PFSK-1 (cell line): ENCODE data around the gene APCDD1.

Experiments
- FOXP2 ChIP-seq: optimal IDR thresholded peaks from 2 replicates; pipeline ENCODE3; 2011; ENCODE audit warnings: borderline replicate concordance, control low read depth, inconsistent platforms; ENCODE audit not compliant: insufficient read depth; ENCODE audit errors: extremely low read length, extremely low read depth
- POLR2AphosphoS5 ChIP-seq: IDR thresholded peaks from 2 replicates; pipeline ENCODE4 v1.6.1; 2012; ENCODE audit warnings: low read depth, mild to moderate bottlenecking, control low read depth, low read length, moderate library complexity
- SIN3A ChIP-seq: IDR thresholded peaks from 2 replicates; pipeline ENCODE4 v1.6.1; 2012; ENCODE audit warnings: mild to moderate bottlenecking, low read length, moderate library complexity, borderline replicate concordance; ENCODE audit not compliant: insufficient read depth
- TAF1 ChIP-seq: IDR thresholded peaks from 2 replicates; pipeline ENCODE4 v1.6.1; 2012; ENCODE audit warnings: low read length, control low read depth, borderline replicate concordance; ENCODE audit not compliant: insufficient read depth
- TF ChIP-seq, protein P1 (sequence below), 2 experiments: IDR thresholded peaks; 2 replicates each; pipeline versions ENCODE4 v1.6.1 to v1.8.0; 2011 to 2012; ENCODE audit warnings: low read depth in 2 of 2, low read length in 2 of 2, control low read depth in 1 of 2, inconsistent platforms in 1 of 2, mild to moderate bottlenecking in 1 of 2, moderate library complexity in 1 of 2; ENCODE audit not compliant: insufficient read depth in 1 of 2

Gene APCDD1

GRCh38 chr18:10476338-10476791, 21.9 kb downstream of the APCDD1 start:
- TF ChIP-seq, protein P1, sequence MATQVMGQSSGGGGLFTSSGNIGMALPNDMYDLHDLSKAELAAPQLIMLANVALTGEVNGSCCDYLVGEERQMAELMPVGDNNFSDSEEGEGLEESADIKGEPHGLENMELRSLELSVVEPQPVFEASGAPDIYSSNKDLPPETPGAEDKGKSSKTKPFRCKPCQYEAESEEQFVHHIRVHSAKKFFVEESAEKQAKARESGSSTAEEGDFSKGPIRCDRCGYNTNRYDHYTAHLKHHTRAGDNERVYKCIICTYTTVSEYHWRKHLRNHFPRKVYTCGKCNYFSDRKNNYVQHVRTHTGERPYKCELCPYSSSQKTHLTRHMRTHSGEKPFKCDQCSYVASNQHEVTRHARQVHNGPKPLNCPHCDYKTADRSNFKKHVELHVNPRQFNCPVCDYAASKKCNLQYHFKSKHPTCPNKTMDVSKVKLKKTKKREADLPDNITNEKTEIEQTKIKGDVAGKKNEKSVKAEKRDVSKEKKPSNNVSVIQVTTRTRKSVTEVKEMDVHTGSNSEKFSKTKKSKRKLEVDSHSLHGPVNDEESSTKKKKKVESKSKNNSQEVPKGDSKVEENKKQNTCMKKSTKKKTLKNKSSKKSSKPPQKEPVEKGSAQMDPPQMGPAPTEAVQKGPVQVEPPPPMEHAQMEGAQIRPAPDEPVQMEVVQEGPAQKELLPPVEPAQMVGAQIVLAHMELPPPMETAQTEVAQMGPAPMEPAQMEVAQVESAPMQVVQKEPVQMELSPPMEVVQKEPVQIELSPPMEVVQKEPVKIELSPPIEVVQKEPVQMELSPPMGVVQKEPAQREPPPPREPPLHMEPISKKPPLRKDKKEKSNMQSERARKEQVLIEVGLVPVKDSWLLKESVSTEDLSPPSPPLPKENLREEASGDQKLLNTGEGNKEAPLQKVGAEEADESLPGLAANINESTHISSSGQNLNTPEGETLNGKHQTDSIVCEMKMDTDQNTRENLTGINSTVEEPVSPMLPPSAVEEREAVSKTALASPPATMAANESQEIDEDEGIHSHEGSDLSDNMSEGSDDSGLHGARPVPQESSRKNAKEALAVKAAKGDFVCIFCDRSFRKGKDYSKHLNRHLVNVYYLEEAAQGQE (IDR thresholded peaks at IDR 0.05; ENCODE audit: insufficient read depth in 1 of 2, low read depth in 2 of 2, low read length in 2 of 2), result no peak
- TF ChIP-seq FOXP2, result no peak
- no peak for TF ChIP-seq SIN3A
- no peak for TF ChIP-seq POLR2AphosphoS5
- no peak for TF ChIP-seq TAF1

- TF ChIP-seq SIN3A (no peak), FOXP2 (no peak), TAF1 (no peak), POLR2AphosphoS5 (no peak)
- TF ChIP-seq, protein P1 (IDR thresholded peaks at IDR 0.05; ENCODE audit: insufficient read depth in 1 of 2, low read depth in 2 of 2, low read length in 2 of 2), result no peak
These were observed 22.9 kb downstream of the APCDD1 start for GRCh38 chr18:10477121-10477862.

DNA sequence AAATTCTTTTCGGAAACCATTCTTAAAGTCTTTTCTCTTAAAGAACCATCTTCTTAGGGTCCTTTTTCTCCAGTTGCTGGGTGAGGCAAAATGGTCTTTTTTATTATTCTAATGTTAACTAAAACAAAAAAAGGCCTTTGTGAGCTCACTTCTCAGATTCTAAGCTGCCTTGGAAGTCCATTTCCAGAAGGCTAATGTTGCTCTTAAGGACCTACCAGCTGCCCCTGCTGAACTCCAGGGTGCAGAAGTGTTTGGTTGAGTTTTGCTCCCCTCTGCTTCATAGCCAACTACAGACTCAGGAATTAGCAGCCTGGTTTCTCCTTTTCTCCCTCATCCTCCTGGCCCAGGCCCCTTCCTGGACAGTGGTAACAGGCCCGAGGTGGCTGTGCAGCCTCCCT, 23.4 kb downstream of the APCDD1 start:
- no peak for TF ChIP-seq SIN3A
- no peak for TF ChIP-seq POLR2AphosphoS5

GRCh38 chr18:10481831-10482230, 27.4 kb downstream of the APCDD1 start:
- TF ChIP-seq POLR2AphosphoS5, result no peak
- no peak for TF ChIP-seq FOXP2
- TF ChIP-seq SIN3A, result no peak
- TF ChIP-seq, protein P1 (IDR thresholded peaks at IDR 0.05; ENCODE audit: insufficient read depth in 1 of 2, low read depth in 2 of 2, low read length in 2 of 2), result no peak
- TF ChIP-seq TAF1, result no peak

- TF ChIP-seq TAF1 (no peak), SIN3A (no peak), POLR2AphosphoS5 (no peak), FOXP2 (no peak)
- TF ChIP-seq, protein P1 (IDR thresholded peaks at IDR 0.05; ENCODE audit: insufficient read depth in 1 of 2, low read depth in 2 of 2, low read length in 2 of 2), result no peak
These were observed 28.0 kb downstream of the APCDD1 start for GRCh38 chr18:10482363-10482984.
